Islet of Langerhans (tissue), 1 donor: ENCODE results near the gene BTN1A1.
"Not testable (repeated sequence)": the region's sequence is repeated elsewhere in the genome, so short reads cannot be mapped to it uniquely, and the experiment has no call there.

Source experiments
- FAIRE-seq: peaks from one replicate; lab custom pipeline; 2011; peaks lifted over from hg19 to GRCh38; lab: Jason Lieb, UNC

BTN1A1 gene

DNA sequence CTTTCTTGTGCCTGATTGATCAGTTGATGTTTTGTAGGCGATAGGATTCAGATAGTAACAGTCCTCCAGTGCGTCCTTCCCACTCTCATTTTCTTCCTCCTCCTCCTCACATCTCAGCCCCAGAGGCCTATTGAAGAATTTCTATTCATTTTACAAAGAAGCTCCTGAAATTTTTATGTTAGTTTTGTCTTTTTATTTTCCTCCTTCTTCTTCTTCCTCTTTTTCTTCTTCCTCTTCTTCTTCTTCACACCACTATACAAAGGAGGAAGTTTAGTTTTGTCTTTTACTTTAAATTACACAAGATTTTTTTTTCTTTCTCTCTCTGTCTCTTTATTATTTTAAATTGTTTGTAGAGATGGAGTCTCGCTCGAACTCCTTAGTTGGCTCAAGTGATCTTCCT, 23.2 kb upstream of the BTN1A1 start:
- FAIRE-seq: no peak

DNA sequence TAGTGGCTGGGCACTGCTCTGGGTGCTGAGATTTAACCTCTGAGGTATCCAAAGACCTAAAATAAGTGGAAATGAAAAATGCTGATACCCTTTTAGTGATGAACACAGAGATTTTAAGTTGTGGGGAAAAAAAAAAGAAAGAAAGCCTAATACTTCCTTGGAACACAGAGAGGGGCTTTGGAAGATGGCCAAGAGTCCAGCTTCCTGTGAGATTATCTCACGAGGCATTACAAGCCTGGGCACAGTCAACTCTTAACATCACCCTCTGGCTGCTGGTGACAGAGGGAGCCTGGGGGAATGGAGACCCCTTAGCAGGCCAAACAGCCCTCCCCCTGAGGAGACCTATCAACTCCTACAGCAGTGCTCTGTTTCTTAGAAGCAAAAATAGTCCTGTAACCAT, 22.7 kb upstream of the BTN1A1 start:
- FAIRE-seq: no peak

DNA sequence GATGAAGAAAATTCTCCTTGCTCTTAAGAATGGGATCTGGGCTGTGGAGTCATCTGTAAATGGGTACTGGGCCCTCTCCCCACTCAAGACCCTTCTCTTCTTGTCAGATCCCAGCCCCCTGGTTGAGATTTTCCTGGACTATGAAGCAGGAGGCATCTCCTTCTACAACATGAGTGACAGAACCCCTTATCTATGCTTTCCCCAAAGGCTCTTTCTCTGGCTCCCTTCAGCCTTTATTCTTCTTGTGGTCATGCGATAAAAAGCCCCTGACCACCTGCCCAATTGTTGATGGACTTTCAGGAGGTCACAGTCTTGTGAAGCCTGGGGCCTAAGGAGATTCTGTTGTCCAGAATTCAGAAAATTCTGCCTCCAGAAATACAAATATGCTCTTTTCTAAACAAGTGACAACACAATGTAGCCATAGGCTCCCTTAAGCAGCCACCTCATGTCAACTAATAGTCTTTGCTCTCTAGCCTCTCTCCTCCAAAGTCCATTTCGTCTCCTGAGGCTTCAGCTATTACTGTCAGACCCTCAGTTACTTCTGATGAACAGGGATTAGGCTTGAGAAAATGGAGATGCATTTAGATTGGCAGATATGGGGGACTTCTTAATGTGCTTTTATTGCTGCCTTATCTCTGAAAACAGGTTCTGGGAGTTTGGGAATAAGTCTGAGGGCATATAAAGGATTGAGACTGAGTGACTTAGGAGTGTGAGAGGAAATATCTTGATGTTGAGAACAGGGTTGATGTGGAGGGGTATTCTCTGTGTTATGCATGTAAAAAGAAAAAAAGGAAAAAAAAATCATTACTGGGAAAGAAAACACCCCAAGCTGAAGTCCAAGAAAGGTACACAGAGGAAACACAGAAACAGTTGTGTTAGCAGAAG, 21.8 kb upstream of the BTN1A1 start:
- no peak for FAIRE-seq

DNA sequence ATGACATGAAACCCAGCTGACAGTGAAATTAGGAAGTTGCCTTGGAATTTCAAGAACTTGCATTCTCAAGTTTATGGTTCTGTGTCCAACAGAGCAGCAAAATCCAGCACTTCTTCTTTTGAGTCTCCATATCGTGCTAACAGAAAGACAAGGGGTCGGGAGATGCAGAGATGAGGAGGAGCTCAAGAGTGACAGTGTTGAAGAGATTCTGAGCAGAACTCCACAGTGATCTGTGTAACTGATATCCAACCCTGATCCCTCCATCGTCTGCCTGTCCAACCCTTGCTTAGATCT, 21.2 kb upstream of the BTN1A1 start:
- FAIRE-seq: no peak

DNA sequence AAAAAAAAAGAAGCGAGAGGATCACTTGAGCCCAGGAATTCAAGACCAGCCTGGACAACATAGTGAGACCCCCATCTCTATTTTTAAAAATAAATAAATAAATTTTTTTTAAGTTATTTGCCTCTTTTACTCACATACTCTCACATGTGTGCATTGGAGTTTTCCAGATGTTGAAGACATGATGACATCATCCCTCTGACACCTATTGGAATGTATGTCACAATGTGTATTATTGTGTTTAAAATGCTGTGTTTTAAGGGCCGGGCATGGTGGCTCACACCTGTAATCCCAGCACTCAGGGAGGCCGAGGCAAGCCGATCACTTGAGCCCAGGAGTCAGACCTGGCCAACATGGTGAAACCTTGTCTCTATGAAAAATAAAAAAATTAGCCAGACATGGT, 17.8 kb upstream of the BTN1A1 start:
- FAIRE-seq: no peak

DNA sequence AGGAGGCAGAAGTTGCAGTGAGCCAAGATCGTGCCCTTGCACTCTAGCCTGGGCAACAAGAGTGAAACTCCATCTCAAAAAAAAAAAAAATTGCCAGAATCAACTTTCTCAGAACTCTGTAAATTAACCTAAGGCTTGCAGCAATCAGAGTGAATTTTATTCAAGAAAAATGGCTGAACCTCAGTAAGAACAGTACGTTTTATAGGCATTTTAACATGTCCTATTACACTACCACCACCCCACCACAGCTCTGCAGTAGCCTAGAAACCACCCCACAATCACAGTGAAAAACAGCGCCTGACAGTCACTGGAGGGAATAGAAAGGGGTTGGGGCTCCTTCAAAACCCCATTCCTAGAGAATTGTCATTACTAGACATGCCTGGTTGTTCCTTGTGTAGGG, 16.4 kb upstream of the BTN1A1 start:
- FAIRE-seq: no peak

DNA sequence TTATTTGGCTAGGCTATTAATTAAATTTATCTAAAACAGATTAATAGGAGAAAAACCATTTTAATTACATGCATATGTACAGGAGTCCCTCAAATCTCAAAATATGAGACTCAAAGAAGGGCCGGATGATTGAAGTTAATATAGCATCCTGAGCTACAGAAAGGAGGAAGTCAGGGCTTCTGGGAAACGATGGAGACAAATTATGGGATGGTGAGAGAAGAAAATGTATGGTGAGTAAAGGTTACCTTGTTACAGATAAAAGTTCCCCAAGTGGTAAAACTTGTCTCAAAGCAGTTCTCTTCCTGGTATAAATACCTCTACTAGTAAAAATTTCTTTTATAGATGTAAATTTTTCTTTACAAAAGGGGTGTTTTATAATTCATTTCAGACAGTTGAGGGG, 15.9 kb upstream of the BTN1A1 start:
- no peak for FAIRE-seq

DNA sequence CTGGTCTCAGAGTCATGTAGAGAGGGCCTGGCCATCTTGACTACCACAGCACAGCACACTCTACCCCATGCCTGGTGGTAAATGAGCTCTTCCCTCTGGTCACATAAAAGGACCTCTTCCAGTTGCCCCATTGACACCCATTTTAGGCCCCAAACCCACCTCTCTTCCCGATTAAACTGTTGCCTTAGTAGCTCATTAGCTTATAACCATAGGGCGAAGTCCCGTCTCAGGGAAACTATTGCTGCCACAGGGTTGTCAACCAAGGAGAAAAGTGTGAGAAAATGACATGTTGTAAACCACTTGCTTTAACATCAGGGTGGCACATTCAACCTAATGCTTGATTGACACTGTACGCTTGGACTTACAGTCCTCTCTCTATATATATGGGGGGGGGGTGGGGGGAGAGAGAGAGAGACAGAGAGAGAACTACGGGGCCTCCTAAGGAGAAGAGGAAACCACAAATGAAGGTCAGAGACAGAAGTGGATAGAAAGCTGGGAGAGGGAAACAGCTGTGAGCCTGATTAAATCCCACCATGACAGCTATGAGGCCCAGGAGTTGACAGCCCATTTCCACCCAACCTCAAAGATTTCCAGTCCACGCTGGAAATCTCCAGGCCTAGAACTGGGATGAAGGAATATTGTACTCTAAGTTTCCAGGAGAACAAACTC, 14.9 kb upstream of the BTN1A1 start:
- FAIRE-seq: no peak

DNA sequence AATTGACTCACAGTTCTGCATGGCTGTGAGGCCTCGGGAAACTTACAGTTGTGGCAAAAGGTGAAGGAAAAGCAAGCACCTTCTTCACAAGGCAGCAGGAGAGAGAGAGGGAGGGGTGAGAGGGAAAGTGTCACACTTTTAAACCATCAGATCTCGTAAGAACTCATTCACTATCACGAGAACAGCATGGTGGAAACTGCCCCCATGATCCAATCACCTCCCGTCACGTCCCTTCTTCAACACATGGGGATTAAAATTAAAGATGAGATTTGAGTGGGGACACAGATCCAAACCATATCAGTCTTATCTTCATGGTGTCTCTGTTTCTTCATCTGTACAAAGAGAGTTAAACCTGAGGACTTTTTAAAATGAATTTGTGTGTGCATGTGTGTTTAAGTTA, 13.7 kb upstream of the BTN1A1 start:
- no peak for FAIRE-seq

DNA sequence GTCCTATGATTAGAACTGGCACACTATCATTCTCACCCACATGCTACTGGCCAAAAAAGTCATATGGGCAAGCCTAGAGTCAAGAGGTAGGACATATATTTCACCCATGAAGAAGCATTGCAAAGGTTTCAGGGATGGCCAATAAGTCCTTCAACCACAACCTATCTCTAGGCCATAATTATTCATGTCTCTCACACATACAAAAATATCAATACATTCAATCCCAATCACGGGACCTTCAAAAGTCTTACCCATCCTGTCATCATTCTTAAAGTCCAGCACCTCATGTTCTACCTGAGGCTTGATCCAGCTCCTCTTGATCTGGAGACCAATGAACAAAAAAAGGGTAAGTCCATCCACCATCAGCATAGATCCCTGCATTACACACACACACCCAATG, 12.6 kb upstream of the BTN1A1 start:
- no peak for FAIRE-seq

DNA sequence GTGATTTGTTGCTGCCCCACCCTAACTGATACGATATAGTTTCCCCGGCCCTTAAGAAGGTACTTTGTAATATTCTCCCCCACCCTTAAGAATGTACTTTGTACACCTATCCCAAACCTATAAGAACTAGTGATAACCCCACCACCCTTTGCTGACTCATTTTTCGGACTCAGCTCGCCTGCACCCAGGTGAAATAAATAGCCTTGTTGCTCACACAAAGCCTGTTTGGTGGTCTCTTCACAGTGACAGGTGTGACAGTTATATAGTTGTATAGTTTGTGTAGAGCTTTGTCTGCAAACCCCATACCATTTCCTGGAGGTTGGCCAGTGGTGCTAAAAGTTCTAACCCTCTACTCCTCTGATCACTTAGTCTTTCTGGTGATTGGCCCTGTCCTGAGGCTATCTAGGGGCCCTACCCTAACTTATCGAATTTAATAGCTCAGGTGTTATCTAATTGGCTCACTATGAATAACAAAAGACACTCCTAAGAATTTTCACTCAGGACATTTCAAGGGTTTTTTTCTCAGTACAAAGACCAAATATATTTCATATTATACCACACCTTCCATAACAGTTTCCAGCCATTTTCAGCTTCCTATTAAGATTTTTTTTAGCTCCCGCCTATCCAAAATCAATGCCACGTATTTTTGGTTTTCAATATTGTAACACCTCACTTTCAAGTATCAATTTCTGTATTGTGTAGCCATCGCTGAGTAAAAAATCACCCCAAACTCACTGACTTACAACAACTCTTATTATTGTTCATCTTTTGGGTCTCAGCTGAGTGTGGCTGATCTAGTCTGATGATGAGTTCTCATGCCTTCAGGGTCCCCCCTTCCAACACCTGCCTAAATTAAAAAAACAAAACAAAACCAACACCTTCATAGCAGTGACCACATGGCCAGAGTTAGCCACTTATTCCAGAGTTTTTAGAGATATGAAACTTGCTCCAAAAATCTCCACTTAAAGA, 9.8 kb upstream of the BTN1A1 start:
- no peak for FAIRE-seq

DNA sequence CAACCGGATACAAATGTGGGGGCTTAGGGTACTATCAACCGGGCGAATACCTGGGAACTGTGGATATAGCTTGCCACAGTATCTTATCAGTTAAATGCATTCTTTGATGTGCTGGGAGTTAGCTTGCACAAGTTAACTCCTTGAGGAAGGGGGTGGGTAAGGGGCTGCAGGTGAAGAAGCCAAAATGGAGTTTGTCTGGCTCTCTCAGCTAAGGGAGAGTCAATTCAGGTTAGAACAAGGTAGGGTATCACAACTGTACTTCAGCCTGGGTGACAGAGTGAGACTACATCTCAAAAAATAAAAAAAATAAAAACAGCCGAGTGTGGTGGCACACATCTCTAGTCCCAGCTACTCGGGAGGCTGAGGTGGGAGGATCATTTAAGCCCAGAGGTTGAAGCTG, 8.5 kb upstream of the BTN1A1 start:
- FAIRE-seq: no peak

DNA sequence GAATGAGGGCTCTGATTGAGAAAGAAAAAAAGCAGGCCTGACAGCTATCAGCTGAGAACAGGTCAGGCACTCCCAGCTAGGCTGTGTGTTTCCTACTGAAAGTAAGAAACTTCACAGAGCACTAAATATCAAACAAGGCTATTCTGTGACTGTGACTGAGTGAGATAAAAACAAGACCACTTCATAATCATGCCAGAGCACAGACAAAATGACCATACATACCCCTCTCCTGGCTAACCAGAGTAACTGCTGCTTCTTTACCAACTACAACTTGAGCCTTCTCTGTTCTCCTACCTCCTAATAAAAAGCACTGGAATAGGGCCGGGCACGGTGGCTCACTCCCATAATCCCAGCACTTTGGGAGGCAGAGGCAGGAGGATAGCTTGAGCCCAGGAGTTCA, 6.8 kb upstream of the BTN1A1 start:
- FAIRE-seq: no peak

DNA sequence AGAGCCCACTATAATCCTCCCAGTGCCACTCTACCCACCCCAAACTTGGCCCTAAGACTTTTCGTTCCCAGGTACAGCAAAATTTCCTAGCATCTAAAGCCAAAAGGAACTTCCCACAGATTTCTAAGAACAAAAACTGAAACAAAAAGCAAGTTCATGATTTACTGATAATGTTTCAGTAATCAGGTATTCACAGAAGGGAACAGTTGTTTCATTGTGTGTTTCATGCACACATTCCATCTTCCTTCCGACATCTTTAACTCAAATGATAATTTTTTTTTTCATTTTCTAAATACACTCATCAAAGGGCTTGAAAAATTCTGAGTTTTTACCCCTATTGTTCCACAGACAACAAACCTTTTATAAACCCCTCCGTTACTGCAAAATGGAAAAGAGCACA, 6.0 kb upstream of the BTN1A1 start:
- FAIRE-seq: no peak

DNA sequence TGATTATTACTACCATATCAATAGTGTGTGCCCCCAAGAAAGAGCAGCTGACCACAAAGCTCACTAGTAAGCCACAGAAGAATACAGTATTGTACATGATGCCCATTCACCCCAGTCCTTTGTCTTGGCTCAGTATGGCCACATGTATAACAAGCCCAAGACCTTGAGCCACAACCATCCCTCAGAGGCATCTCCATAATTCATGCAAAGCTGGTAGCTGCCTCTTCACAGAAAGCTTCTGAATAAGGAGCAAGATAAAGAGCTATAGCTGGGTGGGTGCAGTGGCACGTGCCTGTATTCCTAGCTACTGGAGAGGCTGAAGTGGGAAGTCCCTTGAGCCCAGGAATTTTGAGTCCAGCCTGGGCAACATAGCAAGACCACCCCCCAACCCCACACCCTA, 4.8 kb upstream of the BTN1A1 start:
- FAIRE-seq: no peak

DNA sequence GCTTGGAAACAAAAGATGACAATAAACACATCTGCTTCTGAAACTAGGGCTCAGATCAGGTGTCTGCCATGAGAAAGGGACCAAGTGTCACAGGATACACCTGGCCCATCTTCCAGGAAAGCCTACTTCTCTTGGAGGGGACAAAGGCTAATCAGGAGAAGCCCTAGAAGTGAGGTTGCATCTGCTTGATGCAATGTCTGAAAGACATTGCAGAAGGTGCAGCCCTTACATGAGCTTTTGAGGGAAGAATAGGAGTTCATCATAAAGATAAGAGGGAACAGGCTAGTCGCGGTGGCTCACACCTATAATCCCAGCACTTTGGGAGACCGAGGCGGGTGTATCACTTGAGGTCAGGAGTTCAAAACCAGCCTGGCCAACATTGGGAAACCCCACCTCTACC, 2.5 kb upstream of the BTN1A1 start:
- no peak for FAIRE-seq

DNA sequence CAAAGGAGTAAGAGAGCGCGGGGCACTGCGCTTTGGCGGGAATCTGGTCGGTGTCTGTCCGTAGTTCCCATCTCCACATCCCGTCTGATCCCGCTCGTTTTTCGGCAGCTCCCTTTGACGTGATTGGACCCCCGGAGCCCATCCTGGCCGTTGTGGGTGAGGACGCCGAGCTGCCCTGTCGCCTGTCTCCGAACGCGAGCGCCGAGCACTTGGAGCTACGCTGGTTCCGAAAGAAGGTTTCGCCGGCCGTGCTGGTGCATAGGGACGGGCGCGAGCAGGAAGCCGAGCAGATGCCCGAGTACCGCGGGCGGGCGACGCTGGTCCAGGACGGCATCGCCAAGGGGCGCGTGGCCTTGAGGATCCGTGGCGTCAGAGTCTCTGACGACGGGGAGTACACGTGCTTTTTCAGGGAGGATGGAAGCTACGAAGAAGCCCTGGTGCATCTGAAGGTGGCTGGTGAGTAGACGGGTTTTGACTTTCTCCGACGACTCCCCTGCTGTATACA, 1.4 kb downstream of the BTN1A1 start:
- FAIRE-seq: no peak

DNA sequence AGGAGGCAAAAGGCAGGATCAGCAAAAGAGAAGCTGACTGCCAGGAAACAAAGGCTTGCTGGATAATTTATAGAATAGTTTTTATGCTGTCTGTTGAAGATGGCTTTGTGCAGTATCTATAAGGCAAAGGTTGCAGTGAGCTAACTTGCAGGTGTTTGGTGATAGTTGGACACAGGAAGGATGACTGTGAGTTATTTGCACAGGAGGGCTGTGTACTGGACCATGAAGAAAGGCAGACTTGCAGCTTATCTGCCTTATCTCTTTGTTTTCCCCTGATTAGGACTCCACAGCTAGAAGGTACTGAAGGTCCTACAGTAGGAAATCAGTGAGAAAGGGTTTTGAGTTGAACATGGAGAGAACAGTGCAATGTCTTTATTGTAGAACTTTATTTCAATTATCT, 2.1 kb downstream of the BTN1A1 start:
- no peak for FAIRE-seq

DNA sequence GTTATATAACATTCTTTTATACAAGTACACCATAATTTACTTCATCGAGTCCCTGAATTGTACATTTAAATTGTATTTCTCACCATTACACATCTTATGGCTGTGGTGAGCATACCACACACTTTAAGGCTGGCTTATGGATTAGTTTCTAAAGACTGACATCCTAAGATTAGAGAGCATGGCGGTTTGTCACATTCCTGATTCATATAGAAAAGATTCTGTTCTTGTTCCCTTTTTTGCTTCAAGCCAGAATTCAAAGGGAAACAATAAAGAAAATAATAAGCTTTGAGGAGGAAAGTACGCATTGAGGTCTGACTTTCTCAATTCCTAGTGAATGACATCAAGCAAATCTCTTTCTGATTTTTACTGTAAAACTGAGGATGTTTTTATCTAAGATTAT, 2.5 kb downstream of the BTN1A1 start:
- FAIRE-seq: no peak

DNA sequence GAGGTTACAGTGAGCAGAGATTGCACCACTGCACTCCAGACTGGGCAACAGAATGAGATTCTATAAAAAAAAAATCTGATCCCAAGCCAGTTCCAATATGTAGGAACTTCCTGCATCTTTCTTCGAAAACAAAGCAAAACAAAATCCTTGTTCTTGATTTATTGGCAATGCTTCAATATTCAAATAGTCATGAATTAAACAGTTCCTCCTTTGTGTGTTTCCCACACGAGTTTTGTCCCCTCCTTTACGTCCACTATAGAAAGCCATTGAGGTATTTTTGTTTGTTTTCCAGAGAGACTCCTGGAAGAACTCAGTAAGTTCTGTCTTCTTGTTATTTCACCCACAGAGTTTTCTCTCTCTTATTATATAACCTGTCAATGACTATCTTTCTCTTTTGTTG, 7.6 kb downstream of the BTN1A1 start:
- no peak for FAIRE-seq

DNA sequence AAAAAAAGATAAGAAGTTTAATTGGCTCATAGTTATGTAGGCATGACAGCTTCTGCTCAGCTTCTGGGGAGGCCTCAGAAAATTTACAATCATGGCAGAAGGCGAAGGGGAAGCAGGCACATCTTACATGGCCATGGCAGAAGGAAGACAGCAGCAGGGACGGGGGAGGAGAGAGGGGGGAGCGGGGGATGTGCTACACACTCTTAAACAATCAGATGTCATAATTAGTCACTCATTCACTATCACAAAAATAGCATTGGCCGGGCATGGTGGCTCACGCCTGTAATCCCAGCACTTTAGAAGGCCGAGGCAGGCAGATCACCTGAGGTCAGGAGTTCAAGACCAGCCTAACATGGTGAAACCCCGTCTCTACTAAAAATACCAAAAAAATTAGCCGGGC, 10.9 kb downstream of the BTN1A1 start:
- FAIRE-seq: not testable (repeated sequence)

DNA sequence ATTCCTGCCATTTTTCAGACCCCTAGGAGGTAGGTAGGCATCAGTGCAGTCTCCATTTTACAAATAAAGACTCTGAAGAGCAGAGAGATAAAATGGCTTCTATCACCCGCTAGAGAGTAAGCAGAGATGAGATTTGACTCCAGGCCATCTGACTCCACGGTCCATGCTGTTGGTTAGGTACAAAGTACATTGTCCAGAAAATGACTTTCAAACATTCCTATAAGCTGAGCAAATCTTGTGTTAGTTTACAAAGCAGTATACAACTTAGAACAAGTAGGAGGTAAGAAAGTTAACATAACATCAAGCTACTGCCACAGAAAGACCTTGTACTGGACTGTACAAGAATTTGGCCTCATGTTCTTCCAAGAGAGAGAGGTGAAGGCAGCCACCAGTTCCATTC, 14.9 kb downstream of the BTN1A1 start:
- no peak for FAIRE-seq
